ENCODE data around the gene PLA2G12B.
"Not testable (repeated sequence)": the region's sequence is repeated elsewhere in the genome, so short reads cannot be mapped to it uniquely, and the experiment has no call there.

Gene PLA2G12B

GRCh38 chr10:72954596-72955554 is at the start of gene PLA2G12B:
PLA2G12B (minus strand) TSS chr10:72954806; CDS start chr10:72954685, 121 bp downstream.
- DNase-seq: peak; percentile 56

GRCh38 chr10:73003822-73004221 is 49.2 kb upstream of the PLA2G12B start:
- no peak for DNase-seq

- DNase-seq: no peak
Observed at GRCh38 chr10:73000973-73001372, 46.4 kb upstream of the PLA2G12B start.

GRCh38 chr10:72997099-72997498 is 42.5 kb upstream of the PLA2G12B start:
- DNase-seq: no peak

GRCh38 chr10:72995459-72995858 is 40.9 kb upstream of the PLA2G12B start:
- not testable (repeated sequence) for DNase-seq

GRCh38 chr10:72989771-72990170 is 35.2 kb upstream of the PLA2G12B start:
- not testable (repeated sequence) for DNase-seq

- DNase-seq: not testable (repeated sequence)
Observed at GRCh38 chr10:72984618-72985017, 30.0 kb upstream of the PLA2G12B start.

- peak; percentile 12 for DNase-seq
Observed at GRCh38 chr10:72981882-72982529, 27.4 kb upstream of the PLA2G12B start.

- no peak for DNase-seq
Observed at GRCh38 chr10:72981028-72981881, 26.6 kb upstream of the PLA2G12B start.

GRCh38 chr10:72980348-72980747 is 25.7 kb upstream of the PLA2G12B start:
- no peak for DNase-seq

- DNase-seq: no peak
Observed at GRCh38 chr10:72979709-72980108, 25.1 kb upstream of the PLA2G12B start.

- no peak for DNase-seq
Observed at GRCh38 chr10:72976886-72977285, 22.3 kb upstream of the PLA2G12B start.

- no peak for DNase-seq
Observed at GRCh38 chr10:72956001-72956400, 1.4 kb upstream of the PLA2G12B start.

- DNase-seq: no peak
Observed at GRCh38 chr10:72954230-72954595, 393 bp downstream of the PLA2G12B start.

GRCh38 chr10:72953687-72954086 is 919 bp downstream of the PLA2G12B start:
- no peak for DNase-seq

- DNase-seq: no peak
Observed at GRCh38 chr10:72952642-72953158, 1.9 kb downstream of the PLA2G12B start.

GRCh38 chr10:72952189-72952588 is 2.4 kb downstream of the PLA2G12B start:
- DNase-seq: no peak

GRCh38 chr10:72951760-72952159 is 2.8 kb downstream of the PLA2G12B start:
- DNase-seq: no peak

GRCh38 chr10:72948762-72949161 is 5.8 kb downstream of the PLA2G12B start:
- DNase-seq: no peak

- DNase-seq: no peak
Observed at GRCh38 chr10:72946963-72947362, 7.6 kb downstream of the PLA2G12B start.

- no peak for DNase-seq
Observed at GRCh38 chr10:72943498-72944234, 10.9 kb downstream of the PLA2G12B start.

GRCh38 chr10:72935361-72935760 is 19.2 kb downstream of the PLA2G12B start:
- DNase-seq: no peak

All from NCI-H69 (cell line).